Fibroblast of lung (primary cell): Measurements from ENCODE around the gene TTLL11. TPM values are rescaled to one million over a fixed set of nuclear protein-coding genes. Genes with fewer than 3 reads are reported as not detected.
"Not testable (repeated sequence)": the region's sequence is repeated elsewhere in the genome, so short reads cannot be mapped to it uniquely, and the experiment has no call there.

Source experiments
- DNase-seq, 2 donors: peaks; one replicate each; pipeline versions ENCODE4 v3.0.0 to v3.0.0-alpha.2; 2010; ENCODE audit warnings: low read depth in 2 of 2
- H2AFZ ChIP-seq: 2 replicates; pipeline ENCODE4 v1.5.1; 2012; ENCODE audit warnings: low read length, control low read depth, inconsistent platforms
- H3K27ac ChIP-seq: 2 replicates; pipeline ENCODE4 v1.5.1; 2011; ENCODE audit warnings: low read length, control low read depth; ENCODE audit not compliant: insufficient read depth
- H3K27me3 ChIP-seq: 2 replicates; pipeline ENCODE4 v1.5.1; 2011; ENCODE audit warnings: mild to moderate bottlenecking, low read length; ENCODE audit not compliant: control insufficient read depth, insufficient read depth
- H3K36me3 ChIP-seq: 2 replicates; pipeline ENCODE4 v1.5.1; 2011; ENCODE audit warnings: low read length; ENCODE audit not compliant: control insufficient read depth, insufficient read depth
- H3K4me1 ChIP-seq: 2 replicates; pipeline ENCODE4 v1.5.1; 2011; ENCODE audit warnings: low read length; ENCODE audit not compliant: control insufficient read depth, insufficient read depth; ENCODE audit errors: extremely low read depth
- H3K4me2 ChIP-seq: 2 replicates; pipeline ENCODE4 v1.5.1; 2011; ENCODE audit warnings: low read length, control low read depth; ENCODE audit not compliant: insufficient read depth; ENCODE audit errors: extremely low read depth
- H3K4me3 ChIP-seq, 4 experiments: fragments of 200-600 bp in 1 of 4; sonication (generic) in 1 of 4; replicated peaks in 1 of 4; 2 replicates each; pipeline ENCODE4 v1.5.1; 2011 to 2016; ENCODE audit warnings: low read length in 4 of 4, low read depth in 3 of 4, mild to moderate bottlenecking in 3 of 4, control low read depth in 2 of 4, inconsistent platforms in 1 of 4, mixed read lengths in 1 of 4; ENCODE audit not compliant: insufficient read depth in 1 of 4; ENCODE audit errors: control extremely low read depth in 1 of 4
- H3K79me2 ChIP-seq: 2 replicates; pipeline ENCODE4 v1.5.1; 2012; ENCODE audit warnings: mild to moderate bottlenecking, low read length, inconsistent platforms; ENCODE audit not compliant: control insufficient read depth, insufficient read depth
- H3K9ac ChIP-seq: 2 replicates; pipeline ENCODE4 v1.5.1; 2011; ENCODE audit warnings: mild to moderate bottlenecking, low read length, control low read depth; ENCODE audit not compliant: insufficient read depth
- H3K9me3 ChIP-seq: 2 replicates; pipeline ENCODE4 v1.5.1; 2012; ENCODE audit warnings: low read depth, low read length; ENCODE audit not compliant: control insufficient read depth, insufficient read depth
- H4K20me1 ChIP-seq: 2 replicates; pipeline ENCODE4 v1.5.1; 2011; ENCODE audit warnings: low read length; ENCODE audit not compliant: control insufficient read depth, insufficient read depth; ENCODE audit errors: extremely low read depth
- EZH2 ChIP-seq: IDR thresholded peaks from 2 replicates; pipeline ENCODE4 v1.5.1; 2012; ENCODE audit warnings: low read length, control low read depth, mild to moderate bottlenecking; ENCODE audit errors: missing control alignments
- polyA plus RNA-seq, 2 donors: library from polyadenylated mRNA; depleted of rRNA in 1 of 2; stranded (reverse) in 1 of 2; unstranded in 1 of 2; fragments of >200 nt; gene quantifications; 2 replicates each; pipeline ENCODE4 v1.2.1, GENCODE V29; 2011 to 2012; ENCODE audit warnings: missing spikeins in 1 of 2
- total RNA-seq: library from RNA; depleted of rRNA; stranded (reverse); fragments of >200 nt; gene quantifications from 2 replicates; pipeline ENCODE4 v1.2.1, GENCODE V29; 2014
- TF ChIP-seq, protein P1 (sequence below), 2 donors: IDR thresholded peaks in 1 of 2; conservative IDR thresholded peaks in 1 of 2; 1 replicate in 1 of 2; 2 replicates in 1 of 2; pipeline ENCODE4 v1.5.1; 2011 to 2012; ENCODE audit warnings: low read length in 2 of 2, control low read depth in 1 of 2, inconsistent platforms in 1 of 2, low read depth in 1 of 2, mild to moderate bottlenecking in 1 of 2

TTLL11 gene
- total and polyA plus RNA-seq, 2 donors (not counting 1 experiment from before 2014, with no cell fraction given), result 3.9 to 4.8 TPM

DNA sequence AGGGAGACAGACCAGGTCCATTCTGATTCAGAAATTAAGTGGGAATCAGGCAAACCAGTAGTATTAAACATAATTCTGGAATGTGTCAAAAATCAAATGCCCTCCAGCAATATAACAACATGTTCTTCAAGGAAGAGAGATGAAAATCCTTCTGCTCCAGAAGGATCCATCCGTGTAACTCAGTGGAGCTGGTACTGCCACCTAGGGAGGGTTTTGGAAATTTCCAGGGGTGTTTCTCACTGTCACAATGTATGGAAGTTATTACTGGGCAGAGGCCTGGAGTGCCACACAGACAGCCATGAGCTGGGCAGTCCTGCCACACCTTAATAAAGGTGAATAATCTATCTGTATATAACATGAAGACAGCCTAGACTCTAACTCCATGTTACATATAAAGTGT is 87.5 kb downstream of the TTLL11 start:
- no peaks in the 10 kb centered on the region for H3K9me3 ChIP-seq
- no peak overlapping the region for H3K9ac ChIP-seq
- DNase-seq, result peak; percentile 13 to 31
- H4K20me1 ChIP-seq, result no peaks in the 10 kb centered on the region
- H3K4me3 ChIP-seq, result no peak overlapping the region
- no peaks in the 10 kb centered on the region for H3K27me3 ChIP-seq
- no peak overlapping the region for H3K27ac ChIP-seq
- H2AFZ ChIP-seq, result no peak overlapping the region
- H3K79me2 ChIP-seq, result no peaks in the 10 kb centered on the region
- H3K36me3 ChIP-seq, result no peaks in the 10 kb centered on the region
- TF ChIP-seq, protein P1, sequence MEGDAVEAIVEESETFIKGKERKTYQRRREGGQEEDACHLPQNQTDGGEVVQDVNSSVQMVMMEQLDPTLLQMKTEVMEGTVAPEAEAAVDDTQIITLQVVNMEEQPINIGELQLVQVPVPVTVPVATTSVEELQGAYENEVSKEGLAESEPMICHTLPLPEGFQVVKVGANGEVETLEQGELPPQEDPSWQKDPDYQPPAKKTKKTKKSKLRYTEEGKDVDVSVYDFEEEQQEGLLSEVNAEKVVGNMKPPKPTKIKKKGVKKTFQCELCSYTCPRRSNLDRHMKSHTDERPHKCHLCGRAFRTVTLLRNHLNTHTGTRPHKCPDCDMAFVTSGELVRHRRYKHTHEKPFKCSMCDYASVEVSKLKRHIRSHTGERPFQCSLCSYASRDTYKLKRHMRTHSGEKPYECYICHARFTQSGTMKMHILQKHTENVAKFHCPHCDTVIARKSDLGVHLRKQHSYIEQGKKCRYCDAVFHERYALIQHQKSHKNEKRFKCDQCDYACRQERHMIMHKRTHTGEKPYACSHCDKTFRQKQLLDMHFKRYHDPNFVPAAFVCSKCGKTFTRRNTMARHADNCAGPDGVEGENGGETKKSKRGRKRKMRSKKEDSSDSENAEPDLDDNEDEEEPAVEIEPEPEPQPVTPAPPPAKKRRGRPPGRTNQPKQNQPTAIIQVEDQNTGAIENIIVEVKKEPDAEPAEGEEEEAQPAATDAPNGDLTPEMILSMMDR (conservative IDR thresholded peaks at IDR 0.05 in 1 of 2, IDR thresholded peaks at IDR 0.05 in 1 of 2; ENCODE audit: low read depth in 1 of 2, low read length in 2 of 2), result peak; percentile 45 to 69
- no peak for TF ChIP-seq EZH2
- H3K4me2 ChIP-seq, result no peak overlapping the region
- H3K4me1 ChIP-seq, result no peaks in the 10 kb centered on the region

DNA sequence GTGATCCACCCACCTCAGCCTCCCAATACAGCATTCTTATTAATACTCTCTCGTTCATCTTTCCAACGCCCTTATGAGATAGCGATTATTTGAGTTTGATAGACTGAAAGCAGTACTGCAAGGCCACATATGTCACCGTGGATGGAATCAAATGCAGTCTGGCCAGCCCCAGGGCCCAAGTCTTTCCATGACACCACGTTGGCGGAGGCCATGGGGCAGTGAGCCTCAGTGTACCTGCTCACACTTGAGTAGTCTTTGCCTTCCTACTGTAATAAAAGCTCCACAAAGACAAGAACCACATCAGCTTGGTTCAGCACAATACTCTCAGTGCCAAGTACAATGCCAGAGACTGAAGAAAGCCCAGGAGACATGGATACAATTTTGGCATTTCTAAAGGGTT is 88.5 kb downstream of the TTLL11 start:
- TF ChIP-seq, protein P1 (conservative IDR thresholded peaks at IDR 0.05 in 1 of 2, IDR thresholded peaks at IDR 0.05 in 1 of 2; ENCODE audit: low read depth in 1 of 2, low read length in 2 of 2), result no peak
- TF ChIP-seq EZH2, result no peak
- Histone ChIP-seq H3K4me2 (no peak overlapping the region), H4K20me1 (no peaks in the 10 kb centered on the region), H3K9ac (no peak overlapping the region), H2AFZ (no peak overlapping the region), H3K9me3 (no peaks in the 10 kb centered on the region), H3K4me1 (no peaks in the 10 kb centered on the region), H3K36me3 (no peaks in the 10 kb centered on the region), H3K79me2 (no peaks in the 10 kb centered on the region), H3K27me3 (no peaks in the 10 kb centered on the region), H3K4me3 (no peak overlapping the region), H3K27ac (no peak overlapping the region)
- no peak for DNase-seq

DNA sequence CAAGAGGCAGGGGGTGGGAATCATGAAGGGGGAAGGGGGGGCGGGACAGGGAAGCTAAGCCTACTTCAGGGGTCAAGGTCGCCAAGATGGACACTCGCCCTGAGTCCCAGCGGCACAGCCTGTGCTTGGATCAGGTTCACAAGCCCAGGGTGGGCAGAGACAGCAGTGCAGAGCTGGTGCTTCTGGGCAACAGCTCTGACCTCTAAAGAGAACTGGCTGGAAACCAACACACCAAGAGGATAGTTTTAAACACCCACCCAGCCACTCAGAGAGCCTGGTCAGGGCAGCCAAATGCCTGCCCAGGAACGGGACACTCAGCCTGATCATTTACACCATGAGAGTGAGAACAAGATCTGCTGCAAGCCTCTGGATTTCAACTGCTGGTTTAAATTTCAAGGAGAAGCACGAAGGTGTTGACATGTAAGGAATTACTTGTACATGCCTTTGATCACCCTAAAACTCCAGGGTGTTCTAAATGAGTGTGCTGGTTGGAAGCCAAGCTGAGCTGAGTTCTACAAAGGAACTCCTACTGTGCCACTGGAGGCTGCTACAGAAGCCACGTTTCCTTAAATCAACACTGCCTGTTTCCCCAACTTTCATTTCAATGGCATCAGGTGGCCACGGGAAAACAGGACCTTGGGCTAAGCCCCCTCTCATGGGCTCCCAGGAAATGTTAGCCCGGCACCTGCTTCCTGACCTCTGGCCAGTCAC is 91.5 kb downstream of the TTLL11 start:
- Histone ChIP-seq H4K20me1 (no peaks in the 10 kb centered on the region), H2AFZ (no peak overlapping the region), H3K36me3 (no peaks in the 10 kb centered on the region), H3K27me3 (no peaks in the 10 kb centered on the region), H3K4me2 (no peak overlapping the region), H3K27ac (no peak overlapping the region), H3K9me3 (no peaks in the 10 kb centered on the region), H3K4me3 (no peak overlapping the region), H3K4me1 (no peaks in the 10 kb centered on the region), H3K9ac (no peak overlapping the region), H3K79me2 (no peaks in the 10 kb centered on the region)
- no peak for TF ChIP-seq EZH2
- TF ChIP-seq, protein P1 (conservative IDR thresholded peaks at IDR 0.05 in 1 of 2, IDR thresholded peaks at IDR 0.05 in 1 of 2; ENCODE audit: low read depth in 1 of 2, low read length in 2 of 2), result no peak
- peak in 1 of 2 donors; percentile 11 for DNase-seq

DNA sequence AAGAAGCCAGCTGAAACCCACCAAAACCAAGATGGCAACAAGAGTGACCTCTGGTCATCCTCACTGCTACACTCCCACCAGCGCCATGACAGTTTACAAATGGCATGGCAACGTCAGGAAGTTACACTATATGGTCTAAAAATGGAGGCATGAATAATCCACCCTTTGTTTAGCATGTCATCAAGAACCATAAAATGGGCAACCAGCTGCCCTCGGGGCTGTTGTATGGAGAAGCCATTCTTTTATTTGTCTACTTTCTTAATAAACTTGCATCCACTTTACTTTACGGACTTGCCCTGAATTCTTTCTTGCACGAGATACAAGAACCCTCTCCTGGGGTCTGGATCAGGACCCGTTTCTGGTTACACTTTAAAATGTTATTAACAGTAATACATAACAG is 92.6 kb downstream of the TTLL11 start:
- not testable (repeated sequence) for H4K20me1 ChIP-seq, H3K27me3 ChIP-seq, H3K4me3 ChIP-seq, H3K9me3 ChIP-seq, DNase-seq, H3K9ac ChIP-seq, H3K79me2 ChIP-seq, H3K27ac ChIP-seq, H3K36me3 ChIP-seq, H3K4me2 ChIP-seq, H3K4me1 ChIP-seq, H2AFZ ChIP-seq
